ENCODE results near the gene PDCD1LG2. TPM values are rescaled to one million over a fixed set of nuclear protein-coding genes. Genes with fewer than 3 reads are reported as not detected.
A peak's percentile ranks its signal among the peaks of the same experiment; 100 is the strongest.

PDCD1LG2 gene
- total RNA-seq, 1 donor from 2014 or later, result 2.3 TPM

GRCh38 chr9:5586391-5586802, 76.1 kb downstream of the PDCD1LG2 start:
- DNase-seq, result no peak
- intact Hi-C loops (cut with micrococcal nuclease), result loop anchor here (5.0 kb wide), 1 partner anchor 134 kb away; the partner anchor contains the start of gene CD274
- no peak for ATAC-seq

- intact Hi-C loops (cut with micrococcal nuclease), result loop anchor here (5.0 kb wide), 1 partner anchor 135 kb away; the partner anchor contains the start of gene CD274
- ATAC-seq (no peak), DNase-seq (no peak)
Measured at GRCh38 chr9:5587024-5587423, 76.7 kb downstream of the PDCD1LG2 start.

- no peak for ATAC-seq
- intact Hi-C loops (cut with micrococcal nuclease), result loop anchor here (10.0 kb wide), 1 partner anchor 827 kb away; no protein-coding TSS in a partner anchor
- no peak for DNase-seq
Measured at GRCh38 chr9:5592231-5592630, 81.9 kb downstream of the PDCD1LG2 start.

GRCh38 chr9:5592904-5593303, 82.6 kb downstream of the PDCD1LG2 start:
- ATAC-seq (no peak), DNase-seq (no peak)
- intact Hi-C loops (cut with micrococcal nuclease), result loop anchor here (10.0 kb wide), 1 partner anchor 828 kb away; no protein-coding TSS in a partner anchor

GRCh38 chr9:5593904-5594303, 83.6 kb downstream of the PDCD1LG2 start:
- no peak for ATAC-seq
- DNase-seq, result no peak
- intact Hi-C loops (cut with micrococcal nuclease), result loop anchor here (10.0 kb wide), 1 partner anchor 829 kb away; no protein-coding TSS in a partner anchor

GRCh38 chr9:5596173-5596572, 85.8 kb downstream of the PDCD1LG2 start:
- ATAC-seq, result no peak
- DNase-seq, result no peak
- intact Hi-C loops (cut with micrococcal nuclease), result loop anchor here (10.0 kb wide), 1 partner anchor 831 kb away; no protein-coding TSS in a partner anchor

- no peak for DNase-seq
- intact Hi-C loops (cut with micrococcal nuclease), result no loop called here
- ATAC-seq, result peak; percentile 91
Measured at GRCh38 chr9:5608298-5609225, 98.2 kb downstream of the PDCD1LG2 start.

GRCh38 chr9:5609226-5609596, 98.9 kb downstream of the PDCD1LG2 start:
- peak; percentile 5 for ATAC-seq

GRCh38 chr9:5610491-5610890, 100.2 kb downstream of the PDCD1LG2 start:
- no peak for DNase-seq
- intact Hi-C loops (cut with micrococcal nuclease), result no loop called here
- ATAC-seq, result no peak

More at GRCh38 chr9:5609226-5609596, 98.9 kb downstream of the PDCD1LG2 start:
- no peak for DNase-seq
- intact Hi-C loops (cut with micrococcal nuclease), result no loop called here

- ATAC-seq (peak; percentile 27), DNase-seq (no peak)
- intact Hi-C loops (cut with micrococcal nuclease), result no loop called here
Measured at GRCh38 chr9:5611321-5612184, 101.2 kb downstream of the PDCD1LG2 start.

GRCh38 chr9:5612185-5612530, 101.8 kb downstream of the PDCD1LG2 start:
- intact Hi-C loops (cut with micrococcal nuclease), result no loop called here
- DNase-seq (no peak), ATAC-seq (no peak)

GRCh38 chr9:5614192-5614591, 103.9 kb downstream of the PDCD1LG2 start:
- intact Hi-C loops (cut with micrococcal nuclease), result no loop called here
- no peak for ATAC-seq
- no peak for DNase-seq

GRCh38 chr9:5614985-5615384, 104.7 kb downstream of the PDCD1LG2 start:
- DNase-seq (no peak), ATAC-seq (no peak)
- intact Hi-C loops (cut with micrococcal nuclease), result no loop called here

- DNase-seq (no peak), ATAC-seq (peak; percentile 19)
- intact Hi-C loops (cut with micrococcal nuclease), result no loop called here
Measured at GRCh38 chr9:5617749-5618148, 107.4 kb downstream of the PDCD1LG2 start.

GRCh38 chr9:5620494-5620893, 110.2 kb downstream of the PDCD1LG2 start:
- intact Hi-C loops (cut with micrococcal nuclease), result no loop called here
- no peak for ATAC-seq
- DNase-seq, result no peak

Other genes starting within 250 kb of the PDCD1LG2 start
- gene RLN2, start 205.8 kb upstream of the PDCD1LG2 start, total RNA-seq, result not detected
- 0.35 TPM for gene RLN1, start 170.7 kb upstream of the PDCD1LG2 start, total RNA-seq
- 41.6 TPM for gene PLGRKT, start 72.6 kb upstream of the PDCD1LG2 start, total RNA-seq
- 10.9 TPM for gene CD274, start 60.0 kb upstream of the PDCD1LG2 start, total RNA-seq
- 8.7 TPM for gene RIC1, start 118.6 kb downstream of the PDCD1LG2 start, total RNA-seq